GM19193 (cell line): ENCODE measurements around the gene CHAC1.

Experiments used
- POLR2A ChIP-seq: IDR thresholded peaks from 4 replicates; pipeline ENCODE4 v1.6.1; 2011; ENCODE audit not compliant: insufficient read depth, insufficient read length; ENCODE audit errors: extremely low read depth

The CHAC1 gene

DNA sequence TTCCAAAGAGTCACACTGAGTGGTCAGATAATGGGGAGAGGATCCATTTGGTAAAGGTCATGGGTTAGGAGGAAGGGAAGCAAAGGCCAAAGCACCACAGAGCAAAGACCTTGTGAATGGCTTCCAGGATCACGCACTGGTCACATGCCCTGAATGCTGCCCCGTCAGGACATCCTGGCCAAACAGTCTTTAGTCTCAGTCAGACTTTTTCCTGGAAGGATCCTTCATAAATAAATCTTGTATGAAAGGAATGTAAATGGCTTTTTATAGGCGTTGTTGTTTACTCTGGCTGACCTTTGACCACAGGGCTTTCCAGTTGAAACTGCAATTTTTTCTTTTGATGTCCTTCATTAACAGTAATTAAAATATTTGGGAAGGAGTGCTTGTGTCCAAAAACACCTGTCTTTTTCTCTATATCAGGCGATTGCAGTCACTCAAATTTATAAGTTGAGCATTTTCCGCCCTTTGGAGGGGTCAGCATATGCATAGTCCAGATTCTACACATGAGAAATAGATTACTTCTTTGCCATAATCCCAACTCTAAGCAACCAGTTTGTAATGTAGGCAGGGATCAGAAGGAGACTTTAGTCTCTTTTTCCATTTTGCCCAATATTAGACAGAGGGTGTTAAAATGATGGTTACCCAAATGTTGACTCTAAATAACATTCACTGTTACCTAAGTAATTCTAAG lies 48.4 kb downstream of the CHAC1 start:
- TF ChIP-seq POLR2A = no peak

DNA sequence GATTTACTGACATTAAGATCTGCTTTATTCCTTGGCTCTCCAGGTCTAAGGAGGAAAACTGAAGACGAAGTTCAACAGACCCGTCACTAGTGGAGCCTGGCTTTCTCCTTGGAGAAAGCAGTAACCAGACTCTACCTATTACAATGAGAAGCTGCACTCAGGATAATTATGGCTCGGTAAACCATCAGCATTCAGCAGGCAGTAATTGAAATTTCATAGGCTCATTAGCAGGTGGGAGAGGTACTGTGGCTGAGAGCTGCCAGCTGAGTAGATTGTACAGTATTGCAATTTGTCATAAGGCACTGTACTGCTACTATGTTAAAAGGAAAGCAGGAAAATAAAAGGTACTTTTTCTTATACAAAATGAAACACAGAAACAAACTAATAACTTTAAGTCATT lies 51.2 kb downstream of the CHAC1 start:
- TF ChIP-seq POLR2A = no peak
